ENCODE measurements around the gene TOR3A.
"Not testable (repeated sequence)": the region's sequence is repeated elsewhere in the genome, so short reads cannot be mapped to it uniquely, and the experiment has no call there.

The TOR3A gene

GRCh38 chr1:179107706-179108629 lies 26.1 kb downstream of the TOR3A start:
- no peak for DNase-seq

DNA sequence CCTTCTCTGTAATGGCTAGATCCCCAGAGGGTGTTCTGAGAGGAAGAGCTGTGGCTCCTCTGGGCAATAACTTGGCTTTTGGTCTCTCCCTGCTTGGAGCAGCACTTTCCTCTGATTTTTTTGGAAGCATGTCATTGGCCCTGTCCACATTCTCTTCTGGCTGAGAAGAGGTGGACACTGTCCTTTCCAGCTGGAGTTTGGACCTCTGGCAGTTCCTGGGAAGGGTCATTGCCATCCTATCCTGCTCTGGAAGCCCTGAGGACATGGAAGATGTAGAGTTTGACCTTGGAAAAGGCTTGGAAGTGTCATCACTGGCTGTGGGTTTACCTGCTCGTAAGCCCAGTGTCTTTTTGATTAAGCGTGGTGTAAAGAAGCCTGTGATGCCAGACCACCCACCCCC lies 26.8 kb downstream of the TOR3A start:
- no peak for DNase-seq

GRCh38 chr1:179115181-179115580 lies 33.3 kb downstream of the TOR3A start:
- DNase-seq, result no peak

- DNase-seq, result no peak
These were observed 37.6 kb downstream of the TOR3A start for GRCh38 chr1:179119513-179119912.

- no peak for DNase-seq
These were observed 38.9 kb downstream of the TOR3A start for GRCh38 chr1:179120736-179121135.

DNA sequence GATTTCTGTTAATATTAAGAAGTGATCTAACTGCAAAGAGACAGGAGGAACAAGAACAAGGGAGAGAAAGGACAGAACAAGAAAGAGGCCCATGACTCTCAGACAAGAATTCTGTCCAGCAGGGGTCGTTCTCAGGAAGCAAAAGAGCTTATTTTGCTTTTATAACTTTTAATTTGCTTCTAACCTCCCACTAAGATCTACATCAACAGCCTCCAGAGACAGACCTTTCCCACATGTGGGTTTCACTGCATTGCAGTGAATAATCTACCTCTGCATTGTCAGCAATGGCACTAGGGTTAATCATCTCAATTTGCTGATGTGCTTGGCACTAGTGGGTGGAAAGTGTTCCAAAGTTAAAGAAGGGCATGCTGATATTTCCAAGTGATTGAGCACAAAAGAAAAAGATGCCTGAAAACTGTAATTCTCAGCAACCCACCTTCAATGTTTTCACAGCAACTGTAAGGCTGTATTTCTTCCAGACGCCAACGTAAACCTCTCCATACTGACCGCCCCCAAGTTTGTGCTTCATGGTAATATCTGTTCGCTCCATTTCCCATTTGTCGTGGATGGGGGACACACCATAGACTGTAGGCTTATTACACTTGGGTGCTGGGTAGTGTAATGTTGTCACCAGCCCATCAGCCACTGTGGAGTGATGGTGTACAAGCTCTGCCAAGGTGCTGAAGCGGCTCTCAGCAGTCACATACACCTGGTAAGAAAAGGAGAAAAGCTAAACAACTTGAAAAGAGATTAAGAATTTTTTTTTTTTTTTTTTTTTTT lies 39.5 kb downstream of the TOR3A start:
- DNase-seq, result peak in 1 of 14 donors; percentile 6

GRCh38 chr1:179124873-179125272 lies 43.0 kb downstream of the TOR3A start:
- DNase-seq, result no peak

DNA sequence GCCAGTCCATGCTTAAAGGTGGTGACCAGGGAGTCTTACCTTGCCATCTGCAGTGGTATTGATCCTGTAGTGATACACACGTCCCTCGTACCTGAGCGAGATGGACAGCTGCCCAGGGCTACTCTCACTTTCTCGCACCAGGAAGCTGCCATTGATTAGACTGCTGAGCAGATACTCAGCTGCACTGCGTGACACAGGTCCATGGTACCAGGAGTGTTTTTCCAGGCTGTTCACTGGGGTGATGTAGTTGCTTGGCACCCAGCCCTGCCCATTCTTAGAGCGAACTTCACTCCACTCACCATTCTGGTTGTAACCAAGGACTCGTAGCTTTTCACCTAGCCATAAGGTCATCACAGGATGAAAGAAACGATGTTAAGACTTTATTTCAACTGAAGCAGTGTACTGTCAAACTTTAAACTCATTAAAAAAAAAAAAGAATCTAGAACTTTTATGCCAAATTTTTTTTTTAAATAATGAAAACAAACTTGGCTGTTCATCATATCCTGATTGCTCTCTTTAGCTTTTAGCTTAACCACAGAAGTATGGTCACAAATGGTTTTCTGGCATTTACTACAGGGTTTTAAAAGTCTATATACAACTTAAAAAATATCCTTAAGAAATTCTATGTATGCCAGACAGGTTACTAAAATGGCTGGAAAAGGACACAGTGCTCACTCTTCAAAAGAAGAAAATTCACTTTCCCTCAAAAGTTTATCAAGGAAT lies 44.6 kb downstream of the TOR3A start:
- peak in 1 of 14 donors; percentile 24 for DNase-seq

DNA sequence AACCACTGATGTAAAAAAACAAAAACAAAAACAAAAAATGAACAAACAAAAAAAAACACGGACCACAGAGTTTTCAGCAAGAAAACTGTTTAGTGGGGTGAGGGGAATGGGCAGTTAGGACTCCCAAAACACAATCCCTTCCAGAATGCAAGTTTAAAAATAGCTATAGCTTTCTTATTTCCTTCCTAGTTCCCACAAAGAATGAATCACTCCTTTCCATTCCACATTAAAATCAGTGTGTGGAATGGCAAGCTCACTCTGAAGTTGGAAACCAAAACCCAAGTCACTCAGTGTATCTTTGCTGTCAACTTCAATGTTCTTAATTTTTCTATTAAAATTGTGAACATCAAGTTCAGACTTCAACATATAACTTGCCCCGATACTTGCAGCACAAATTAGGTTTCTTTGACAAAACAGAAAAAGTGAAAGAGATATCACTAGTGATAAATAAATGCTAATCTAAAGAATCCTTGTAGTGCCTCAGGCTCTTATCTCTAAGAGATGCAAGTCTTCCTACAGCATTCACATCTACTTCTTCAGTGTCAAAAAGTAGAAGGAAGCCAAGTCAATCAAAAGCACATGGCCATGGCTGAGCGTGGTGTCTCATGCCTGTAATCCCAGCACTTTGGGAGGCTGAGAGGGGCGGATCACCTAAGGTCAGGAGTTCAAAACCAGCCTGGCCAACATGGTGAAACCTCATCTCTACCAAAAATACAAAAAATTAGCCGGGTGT lies 45.5 kb downstream of the TOR3A start:
- no peak for DNase-seq

DNA sequence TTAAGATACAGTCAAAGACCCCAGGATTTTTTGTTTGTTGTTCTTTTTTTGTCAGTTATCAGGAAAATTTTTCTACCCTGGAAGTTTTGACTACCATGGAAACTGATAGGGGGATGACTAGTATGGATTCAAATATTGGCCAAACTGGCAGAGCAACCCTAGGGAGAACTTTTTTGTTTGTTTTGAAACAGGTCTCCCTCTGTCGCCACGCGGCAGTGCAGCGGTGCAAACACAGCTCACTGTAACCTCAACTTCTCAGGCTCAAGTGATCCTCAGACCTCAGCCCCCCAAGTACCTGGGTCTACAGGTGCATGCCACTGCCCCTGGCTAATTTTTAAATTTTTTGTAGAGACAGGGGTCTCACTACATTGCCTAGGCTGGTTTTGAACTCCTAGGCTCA lies 46.6 kb downstream of the TOR3A start:
- no peak for DNase-seq

DNA sequence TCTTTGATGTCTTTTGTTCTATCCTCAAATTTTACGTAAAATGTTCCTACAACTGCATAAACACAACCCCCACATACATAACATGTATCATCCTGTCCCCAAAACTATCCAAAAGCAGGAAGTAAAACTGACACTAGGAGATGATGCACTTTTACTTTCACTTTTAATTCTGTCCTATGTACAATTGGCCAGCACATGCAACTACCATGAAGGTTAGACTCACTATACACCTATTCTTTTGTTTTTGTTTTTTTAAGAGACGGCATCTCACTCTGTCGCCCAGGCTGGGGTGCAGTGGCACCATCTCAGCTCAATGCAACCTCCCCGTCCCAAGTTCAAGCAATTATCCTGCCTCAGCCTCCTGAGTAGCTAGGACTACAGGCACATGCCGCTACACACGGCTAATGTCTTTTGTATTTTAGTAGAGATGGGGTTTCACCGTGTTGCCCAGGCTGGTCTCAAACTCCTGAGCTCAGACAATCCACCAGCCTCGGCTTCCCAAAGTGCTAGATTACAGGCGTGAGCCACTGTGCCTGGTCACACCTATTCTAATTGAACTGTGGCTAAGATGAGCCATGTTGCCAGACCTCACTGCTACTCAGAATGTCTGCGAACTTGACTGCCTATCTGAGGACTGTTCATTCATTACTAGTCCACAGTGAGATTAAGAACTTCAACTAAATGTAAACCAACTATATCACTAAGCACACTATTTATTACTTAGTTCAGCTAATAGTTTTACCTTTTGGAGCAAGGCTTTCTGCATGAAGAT lies 48.0 kb downstream of the TOR3A start:
- peak in 1 of 14 donors; percentile 15 for DNase-seq

DNA sequence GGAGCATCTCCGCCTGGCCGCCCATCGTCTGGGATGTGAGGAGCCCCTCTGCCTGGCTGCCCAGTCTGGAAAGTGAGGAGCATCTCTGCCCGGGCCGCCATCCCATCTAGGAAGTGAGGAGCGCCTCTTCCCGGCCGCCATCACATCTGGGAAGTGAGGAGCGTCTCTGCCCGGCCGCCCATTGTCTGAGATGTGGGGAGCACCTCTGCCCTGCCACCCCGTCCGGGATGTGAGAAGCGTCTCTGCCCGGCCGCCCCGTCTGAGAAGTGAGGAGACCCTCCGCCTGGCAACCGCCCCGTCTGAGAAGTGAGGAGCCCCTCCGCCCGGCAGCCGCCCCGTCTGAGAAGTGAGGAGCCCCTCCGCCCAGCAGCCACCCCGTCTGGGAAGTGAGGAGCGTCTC lies 53.3 kb downstream of the TOR3A start:
- not testable (repeated sequence) for DNase-seq

DNA sequence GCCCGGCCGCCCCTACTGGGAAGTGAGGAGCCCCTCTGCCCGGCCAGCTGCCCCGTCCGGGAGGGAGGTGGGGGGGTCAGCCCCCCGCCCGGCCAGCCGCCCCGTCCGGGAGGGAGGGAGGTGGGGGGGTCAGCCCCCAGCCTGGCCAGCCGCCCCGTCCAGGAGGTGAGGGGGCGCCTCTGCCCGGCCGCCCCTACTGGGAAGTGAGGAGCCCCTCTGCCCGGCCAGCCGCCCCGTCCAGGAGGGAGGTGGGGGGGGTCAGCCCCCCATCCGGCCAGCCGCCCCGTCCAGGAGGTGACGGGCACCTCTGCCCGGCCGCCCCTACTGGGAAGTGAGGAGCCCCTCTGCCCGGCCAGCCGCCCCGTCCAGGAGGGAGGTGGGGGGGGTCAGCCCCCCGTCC lies 53.8 kb downstream of the TOR3A start:
- DNase-seq, result not testable (repeated sequence)

GRCh38 chr1:179137617-179138255 lies 55.9 kb downstream of the TOR3A start:
- DNase-seq, result no peak

DNA sequence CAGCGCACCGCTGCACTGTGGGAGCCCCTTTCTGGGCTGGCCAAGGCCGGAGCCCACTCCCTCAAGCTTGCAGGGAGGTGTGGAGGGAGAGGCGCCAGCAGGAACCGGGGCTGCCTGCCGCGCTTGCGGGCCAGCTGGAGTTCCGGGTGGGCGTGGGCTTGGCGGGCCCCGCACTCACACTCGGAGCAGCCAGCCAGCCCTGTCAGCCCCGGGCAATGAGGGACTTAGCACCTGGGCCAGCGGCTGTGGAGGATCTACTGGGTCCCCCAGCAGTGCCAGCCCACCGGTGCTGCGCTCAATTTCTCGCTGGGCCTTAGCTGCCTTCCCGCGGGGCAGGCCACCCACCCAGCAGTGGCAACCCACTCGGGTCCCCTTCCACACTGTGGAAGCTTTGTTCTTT lies 56.9 kb downstream of the TOR3A start:
- not testable (repeated sequence) for DNase-seq

- no peak for DNase-seq
These were observed 59.9 kb downstream of the TOR3A start for GRCh38 chr1:179141592-179142251.

DNA sequence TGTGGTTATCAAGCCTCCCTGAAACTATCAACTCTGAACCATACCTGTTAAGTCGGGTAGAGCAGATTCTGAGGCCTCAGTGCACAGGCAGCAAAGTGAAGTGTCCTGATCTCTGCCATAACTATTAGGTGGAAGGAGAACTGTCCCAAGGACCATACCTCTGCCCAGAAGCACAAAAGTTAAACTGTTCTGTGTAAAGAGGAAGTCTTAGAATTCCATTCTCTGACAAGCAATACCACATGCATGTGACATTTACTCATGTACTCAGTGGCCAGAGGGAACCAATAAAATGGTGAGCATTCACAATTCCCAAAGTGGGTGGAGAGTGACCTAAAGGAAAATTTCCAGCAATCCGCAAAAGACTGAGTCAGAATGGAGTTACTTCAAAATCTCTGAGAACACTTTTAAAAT lies 61.0 kb downstream of the TOR3A start:
- DNase-seq, result no peak

GRCh38 chr1:179143322-179143721 lies 61.5 kb downstream of the TOR3A start:
- DNase-seq, result no peak

DNA sequence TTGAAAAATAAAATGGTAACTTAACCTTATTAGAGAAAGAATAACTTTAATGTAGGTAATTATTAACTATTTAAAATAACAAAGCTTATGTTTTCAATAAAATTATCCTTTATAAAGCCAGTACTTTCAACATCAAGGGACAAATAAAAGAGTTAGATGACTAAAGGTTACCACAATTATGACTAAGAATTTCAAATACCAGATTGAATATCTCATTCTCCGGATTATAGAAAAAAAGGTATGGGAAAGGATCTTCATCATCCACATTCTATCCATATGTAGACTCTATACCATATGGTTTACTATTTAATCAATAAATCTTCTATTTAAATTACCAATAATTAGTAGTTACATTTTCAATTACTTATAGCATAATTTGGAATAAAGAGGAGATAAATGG lies 62.8 kb downstream of the TOR3A start:
- DNase-seq, result no peak

GRCh38 chr1:179145521-179145920 lies 63.7 kb downstream of the TOR3A start:
- DNase-seq, result no peak

All from C1 segment of cervical spinal cord (tissue), 14 donors.